ENCODE measurements around the gene MYO1H.

- no peak for TF ChIP-seq CTCF (IDR thresholded peaks at IDR 0.05; ENCODE audit: low read length)
- TF ChIP-seq EZH2 (IDR thresholded peaks at IDR 0.05; ENCODE audit: borderline replicate concordance, low read length), result no peak
Measured at GRCh38 chr12:109482894-109483293, 135.2 kb downstream of the MYO1H start.
